ENCODE measurements around the gene DENND1B. TPM values are rescaled to one million over a fixed set of nuclear protein-coding genes. Genes with fewer than 3 reads are reported as not detected.

Gene DENND1B
- total RNA-seq, 1 experiment from 2014 or later = 14.1 TPM

DNA sequence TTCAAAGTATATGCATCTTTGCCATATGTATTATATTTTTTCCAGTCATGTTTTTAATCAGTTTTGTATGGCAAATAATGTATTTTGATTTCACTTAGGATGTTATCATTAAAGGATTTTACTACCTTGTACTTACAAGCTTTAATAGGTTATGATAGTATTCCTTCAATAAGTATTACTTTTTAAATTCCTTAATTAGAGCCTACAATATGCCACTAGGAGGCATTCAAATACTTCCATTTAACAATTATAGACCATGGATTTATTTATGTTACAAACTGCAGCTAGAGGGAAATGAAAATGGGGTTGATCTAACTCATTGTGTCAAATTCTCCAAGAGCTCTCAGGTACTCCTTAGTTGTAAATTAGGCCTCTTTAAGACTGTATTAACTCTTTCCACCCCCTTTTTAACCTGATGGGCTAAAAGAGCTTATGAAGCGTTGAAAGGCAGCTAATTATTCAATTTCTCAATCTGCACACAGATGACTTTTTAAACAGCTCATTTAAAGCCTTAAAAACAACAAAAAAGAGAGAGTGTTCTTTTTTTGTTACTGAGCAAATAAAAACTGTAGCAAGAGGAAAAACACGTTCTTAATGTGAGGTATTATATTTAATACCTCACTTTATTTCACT, 156.2 kb downstream of the DENND1B start:
- no peak for TF ChIP-seq EZH2 (IDR thresholded peaks at IDR 0.05; ENCODE audit: low read depth)
- TF ChIP-seq, protein P1, sequence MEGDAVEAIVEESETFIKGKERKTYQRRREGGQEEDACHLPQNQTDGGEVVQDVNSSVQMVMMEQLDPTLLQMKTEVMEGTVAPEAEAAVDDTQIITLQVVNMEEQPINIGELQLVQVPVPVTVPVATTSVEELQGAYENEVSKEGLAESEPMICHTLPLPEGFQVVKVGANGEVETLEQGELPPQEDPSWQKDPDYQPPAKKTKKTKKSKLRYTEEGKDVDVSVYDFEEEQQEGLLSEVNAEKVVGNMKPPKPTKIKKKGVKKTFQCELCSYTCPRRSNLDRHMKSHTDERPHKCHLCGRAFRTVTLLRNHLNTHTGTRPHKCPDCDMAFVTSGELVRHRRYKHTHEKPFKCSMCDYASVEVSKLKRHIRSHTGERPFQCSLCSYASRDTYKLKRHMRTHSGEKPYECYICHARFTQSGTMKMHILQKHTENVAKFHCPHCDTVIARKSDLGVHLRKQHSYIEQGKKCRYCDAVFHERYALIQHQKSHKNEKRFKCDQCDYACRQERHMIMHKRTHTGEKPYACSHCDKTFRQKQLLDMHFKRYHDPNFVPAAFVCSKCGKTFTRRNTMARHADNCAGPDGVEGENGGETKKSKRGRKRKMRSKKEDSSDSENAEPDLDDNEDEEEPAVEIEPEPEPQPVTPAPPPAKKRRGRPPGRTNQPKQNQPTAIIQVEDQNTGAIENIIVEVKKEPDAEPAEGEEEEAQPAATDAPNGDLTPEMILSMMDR (conservative IDR thresholded peaks at IDR 0.05) = peak; percentile 62
- no TSS peak for BruUV-seq (replicated peaks)
- Histone ChIP-seq H3K36me3 (ENCODE audit: low read depth) (no peaks in the 10 kb centered on the region), H3K27me3 (ENCODE audit: insufficient read depth, low read depth) (no peaks in the 10 kb centered on the region), H3K79me2 (ENCODE audit: low read depth) (no peaks in the 10 kb centered on the region), H4K20me1 (ENCODE audit: insufficient read depth) (0 out of 2 replicates have a peak, but pooled peaks cover 2% of the 10 kb centered on the region), H3K4me1 (replicated peaks; ENCODE audit: insufficient read depth) (no peaks in the 10 kb centered on the region), H3K9me3 (ENCODE audit: insufficient read depth, low read depth) (no peaks in the 10 kb centered on the region), H3K4me3 (no peak overlapping the region), H2AFZ (no peak overlapping the region), H3K27ac (no peak overlapping the region), H3K9me2 (ENCODE audit: insufficient read depth) (no peaks in the 10 kb centered on the region), H3F3A (ENCODE audit: insufficient read depth, low read depth) (no peaks in the 10 kb centered on the region), H3K4me2 (no peak overlapping the region)
- ChIA-PET POLR2A (ENCODE audit: unreplicated experiment) (interaction anchor here (0.5 kb wide), 1 partner anchor 1318 kb away, joined by 3 read pairs; no protein-coding TSS in a partner anchor), CTCF (interaction anchor here (0.8 to 1.3 kb wide), 4 partner anchors 250 to 845 kb away, joined by 3 to 4 read pairs (median 3); no protein-coding TSS in a partner anchor)
- intact Hi-C loops (cut with micrococcal nuclease; ENCODE audit: unreplicated experiment) = loop anchor here (1.0 to 10.0 kb wide), 4 partner anchors 305 to 1068 kb away; no protein-coding TSS in a partner anchor
- peak in 1 of 2 experiments; percentile 38 for DNase-seq

DNA sequence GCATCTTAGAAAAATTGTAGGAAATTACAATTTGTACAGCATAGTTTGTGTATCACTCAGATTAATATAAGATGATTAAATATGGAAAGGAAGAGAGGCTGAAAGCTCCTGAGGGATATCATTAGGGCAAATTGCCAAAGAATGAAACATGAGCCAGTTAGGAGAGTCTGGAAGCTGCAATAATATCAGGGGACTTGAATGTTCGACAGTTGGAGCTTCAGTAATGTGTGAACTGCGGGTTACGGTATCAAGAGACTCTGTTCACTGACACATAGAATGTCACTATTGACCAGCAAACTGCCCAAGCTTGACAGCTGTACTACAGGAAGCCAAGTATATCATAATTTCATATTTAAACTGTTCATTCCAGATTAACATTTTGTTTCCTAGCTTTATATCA, 157.2 kb downstream of the DENND1B start:
- H3K79me2 ChIP-seq (ENCODE audit: low read depth) = no peaks in the 10 kb centered on the region
- H3K9me2 ChIP-seq (ENCODE audit: insufficient read depth) = no peaks in the 10 kb centered on the region
- ChIA-PET POLR2A (ENCODE audit: unreplicated experiment) (interaction anchor here (0.6 kb wide), 1 partner anchor 111 kb away, joined by 4 read pairs; no protein-coding TSS in a partner anchor), CTCF (interaction anchor here (0.7 kb wide), 1 partner anchor 537 kb away, joined by 3 read pairs; no protein-coding TSS in a partner anchor)
- H4K20me1 ChIP-seq (ENCODE audit: insufficient read depth) = 0 out of 2 replicates have a peak, but pooled peaks cover 2% of the 10 kb centered on the region
- intact Hi-C loops (cut with micrococcal nuclease; ENCODE audit: unreplicated experiment) = loop anchor here (5.0 to 10.0 kb wide), 2 partner anchors 747 to 1069 kb away; no protein-coding TSS in a partner anchor
- H3K9me3 ChIP-seq (ENCODE audit: insufficient read depth, low read depth) = no peaks in the 10 kb centered on the region
- TF ChIP-seq, protein P1 (conservative IDR thresholded peaks at IDR 0.05) = no peak
- TF ChIP-seq EZH2 (IDR thresholded peaks at IDR 0.05; ENCODE audit: low read depth) = no peak
- H3K36me3 ChIP-seq (ENCODE audit: low read depth) = no peaks in the 10 kb centered on the region
- no TSS peak for BruUV-seq (replicated peaks)
- H2AFZ ChIP-seq = no peak overlapping the region
- DNase-seq = no peak
- no peaks in the 10 kb centered on the region for H3K27me3 ChIP-seq (ENCODE audit: insufficient read depth, low read depth)
- no peak overlapping the region for H3K27ac ChIP-seq
- no peak overlapping the region for H3K4me2 ChIP-seq
- H3K4me1 ChIP-seq (replicated peaks; ENCODE audit: insufficient read depth) = no peaks in the 10 kb centered on the region
- no peaks in the 10 kb centered on the region for H3F3A ChIP-seq (ENCODE audit: insufficient read depth, low read depth)
- no peak overlapping the region for H3K4me3 ChIP-seq

DNA sequence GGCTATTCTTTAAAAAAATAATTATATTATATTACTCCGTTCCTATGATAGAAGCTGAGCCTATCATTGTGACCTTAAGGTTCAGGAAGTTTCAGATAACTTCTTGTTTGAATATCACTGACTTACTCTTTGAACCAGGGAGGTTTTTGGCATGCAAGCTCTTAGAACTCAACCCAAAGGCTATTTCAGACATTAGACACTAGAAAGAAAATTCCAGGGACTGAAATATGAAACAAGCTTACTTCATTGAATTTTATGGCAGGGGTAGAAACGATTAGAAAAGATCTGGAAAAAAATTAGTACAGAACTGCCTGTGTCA, 159.6 kb downstream of the DENND1B start:
- no peaks in the 10 kb centered on the region for H3K36me3 ChIP-seq (ENCODE audit: low read depth)
- no TSS peak for BruUV-seq (replicated peaks)
- H3K4me1 ChIP-seq (replicated peaks; ENCODE audit: insufficient read depth) = no peaks in the 10 kb centered on the region
- no peak for DNase-seq
- H4K20me1 ChIP-seq (ENCODE audit: insufficient read depth) = 0 out of 2 replicates have a peak, but pooled peaks cover 2% of the 10 kb centered on the region
- H3K9me2 ChIP-seq (ENCODE audit: insufficient read depth) = no peaks in the 10 kb centered on the region
- intact Hi-C loops (cut with micrococcal nuclease; ENCODE audit: unreplicated experiment) = loop anchor here (1.0 to 10.0 kb wide), 3 partner anchors 749 to 1072 kb away; no protein-coding TSS in a partner anchor
- no peak overlapping the region for H2AFZ ChIP-seq
- no peaks in the 10 kb centered on the region for H3K27me3 ChIP-seq (ENCODE audit: insufficient read depth, low read depth)
- no peak overlapping the region for H3K27ac ChIP-seq
- H3K4me3 ChIP-seq = no peak overlapping the region
- no peaks in the 10 kb centered on the region for H3K9me3 ChIP-seq (ENCODE audit: insufficient read depth, low read depth)
- CTCF ChIA-PET = interaction anchor here (0.7 kb wide), 1 partner anchor 399 kb away, joined by 4 read pairs; no protein-coding TSS in a partner anchor
- no peaks in the 10 kb centered on the region for H3F3A ChIP-seq (ENCODE audit: insufficient read depth, low read depth)
- H3K4me2 ChIP-seq = no peak overlapping the region
- TF ChIP-seq, protein P1 (conservative IDR thresholded peaks at IDR 0.05) = no peak
- TF ChIP-seq EZH2 (IDR thresholded peaks at IDR 0.05; ENCODE audit: low read depth) = no peak
- no peaks in the 10 kb centered on the region for H3K79me2 ChIP-seq (ENCODE audit: low read depth)
- POLR2A ChIA-PET (ENCODE audit: unreplicated experiment) = no interaction called here
